ENCODE results near the gene ZNF765.

- TF ChIP-seq CTCF (IDR thresholded peaks at IDR 0.05 in 8 of 11, conservative IDR thresholded peaks at IDR 0.05 in 3 of 11) (peak; percentile 20 to 79 (median 56)), POLR2AphosphoS5 (IDR thresholded peaks at IDR 0.05) (peak; percentile 95 to 98 (median 97))
Observed at GRCh38 chr19:53431399-53432087, 36.6 kb downstream of the ZNF765 start, which contains the start of gene ZNF761.
